Lung (tissue), 12 donors: ENCODE data around the gene OR2F2. TPM values are rescaled to one million over a fixed set of nuclear protein-coding genes. Genes with fewer than 3 reads are reported as not detected.

Experiments
- ATAC-seq: fragments of 200-7000 bp; cut with Tn5 transposase; one replicate; pipeline ENCODE4 v1.9.1; 2020; ENCODE audit warnings: moderate number of reproducible peaks; ENCODE audit not compliant: insufficient read depth, low FRiP score
- DNase-seq, 3 donors: peaks; one replicate each; pipeline ENCODE4 v3.0.0-alpha.2; 2013 to 2017
- H3K27ac ChIP-seq, 2 donors: one replicate each; pipeline ENCODE4 v1.5.1; 2013; ENCODE audit warnings: mild to moderate bottlenecking in 2 of 2, moderate library complexity in 2 of 2, control low read depth in 1 of 2, inconsistent platforms in 1 of 2, low read depth in 1 of 2, low read length in 1 of 2
- H3K27me3 ChIP-seq, 3 donors: one replicate each; pipeline ENCODE4 v1.5.1; 2013; ENCODE audit warnings: low read length in 2 of 3; ENCODE audit not compliant: control insufficient read depth in 3 of 3, insufficient read depth in 3 of 3
- H3K36me3 ChIP-seq, 4 donors: one replicate each; pipeline ENCODE4 v1.5.1; 2013; ENCODE audit warnings: low read length in 4 of 4, mild to moderate bottlenecking in 1 of 4, moderate library complexity in 1 of 4; ENCODE audit not compliant: control insufficient read depth in 4 of 4, insufficient read depth in 4 of 4
- H3K4me1 ChIP-seq, 5 donors: one replicate each; pipeline ENCODE4 v1.5.1; 2013; ENCODE audit warnings: low read length in 5 of 5, mild to moderate bottlenecking in 2 of 5, moderate library complexity in 1 of 5; ENCODE audit not compliant: control insufficient read depth in 5 of 5, insufficient read depth in 5 of 5
- H3K4me3 ChIP-seq: one replicate; pipeline ENCODE4 v1.5.1; 2013; ENCODE audit warnings: mild to moderate bottlenecking, control low read depth, moderate library complexity
- H3K9ac ChIP-seq, 2 donors: one replicate each; pipeline ENCODE4 v1.5.1; 2013; ENCODE audit warnings: low read length in 2 of 2, control low read depth in 1 of 2; ENCODE audit not compliant: insufficient read depth in 1 of 2
- H3K9me3 ChIP-seq, 4 donors: one replicate each; pipeline ENCODE4 v1.5.1; 2013; ENCODE audit warnings: low read length in 3 of 4, mild to moderate bottlenecking in 1 of 4, moderate library complexity in 1 of 4; ENCODE audit not compliant: control insufficient read depth in 4 of 4, insufficient read depth in 3 of 4
- CTCF ChIP-seq: IDR thresholded peaks from 2 replicates; pipeline ENCODE4 v1.5.1; 2012; ENCODE audit warnings: mild to moderate bottlenecking; ENCODE audit errors: control extremely low read depth, extremely low read depth
- WGBS, 2 donors: extraction: QIAGEN DNeasy Blood & Tissue Kit; methylation state at CpG; one replicate each; pipeline ENCODE4 v1.1.7; 2013; 5-methylcytosine and 5-hydroxymethylcytosine counted together
- polyA plus RNA-seq, 2 donors: library from polyadenylated mRNA; stranded (reverse); fragments of 200-250 nt; gene quantifications; one replicate each; pipeline ENCODE4 v1.2.1, GENCODE V29; 2013
- total RNA-seq, 2 donors: library from RNA; depleted of rRNA in 1 of 2; stranded (reverse); fragments of >200 nt in 1 of 2; gene quantifications; one replicate each; pipeline ENCODE4 v1.2.1, GENCODE V29; 2014 to 2021
- donor health status: control.
- donor health status: control.
- donor health status: Bipolar disorder and iron deficiency.
- donor health status: healthy.
- donor health status: DM: yes; HTN: yes; CAD: no.

Gene OR2F2
- total and polyA plus RNA-seq, 4 donors, result not detected

- no peak for DNase-seq
- H3K36me3 ChIP-seq, result no peaks in the 10 kb centered on the region
- ATAC-seq, result no peak
- H3K9me3 ChIP-seq, result no peaks in the 10 kb centered on the region
- no peaks in the 10 kb centered on the region for H3K27me3 ChIP-seq
- no peaks in the 10 kb centered on the region for H3K4me1 ChIP-seq
- no peak within 1 kb of the TSS for H3K9ac ChIP-seq
- no peak within 1 kb of the TSS for H3K4me3 ChIP-seq
- TF ChIP-seq CTCF, result no peak
- H3K27ac ChIP-seq, result no peak within 1 kb of the TSS
- 77 to 88% methylated on average over 3 of the region's 3 CpGs for WGBS, 2 donors
These were observed 19.5 kb downstream of the OR2F2 start, which contains the start of gene OR2F1 for GRCh38 chr7:143954544-143954943. OR2F1 (plus strand) TSS chr7:143954844; CDS start chr7:143959971, 5,127 bp downstream.

GRCh38 chr7:143958781-143959180 lies 23.7 kb downstream of the OR2F2 start:
- no peak overlapping the region for H3K9ac ChIP-seq
- H3K9me3 ChIP-seq, result no peaks in the 10 kb centered on the region
- DNase-seq (peak in 2 of 3 donors; percentile 40 to 52), ATAC-seq (no peak)
- H3K4me1 ChIP-seq, result no peaks in the 10 kb centered on the region
- no peak overlapping the region for H3K4me3 ChIP-seq
- H3K27me3 ChIP-seq, result no peaks in the 10 kb centered on the region
- H3K36me3 ChIP-seq, result no peaks in the 10 kb centered on the region
- no peak for TF ChIP-seq CTCF
- H3K27ac ChIP-seq, result no peak overlapping the region
- 59 to 74% methylated on average over 3 of the region's 3 CpGs for WGBS, 2 donors

GRCh38 chr7:143960813-143961610 lies 26.0 kb downstream of the OR2F2 start:
- DNase-seq, result no peak
- Histone ChIP-seq H3K9ac (no peak overlapping the region), H3K36me3 (no peaks in the 10 kb centered on the region), H3K4me1 (no peaks in the 10 kb centered on the region), H3K27ac (no peak overlapping the region), H3K9me3 (no peaks in the 10 kb centered on the region), H3K27me3 (no peaks in the 10 kb centered on the region), H3K4me3 (no peak overlapping the region)
- TF ChIP-seq CTCF, result no peak
- WGBS, 2 donors, result 72 to 81% methylated on average over 5 of the region's 5 CpGs
- ATAC-seq, result no peak
